Measurements from ENCODE around the gene MAGI2.

GRCh38 chr7:78118470-78118869, 1335.0 kb downstream of the MAGI2 start:
- TF ChIP-seq CTCF (IDR thresholded peaks at IDR 0.05) (no peak), POLR2A (IDR thresholded peaks at IDR 0.05) (no peak)
